ENCODE results near the gene KANK3.
"Not testable (repeated sequence)": the region's sequence is repeated elsewhere in the genome, so short reads cannot be mapped to it uniquely, and the experiment has no call there.

GRCh38 chr19:8376373-8376974 is 33.4 kb upstream of the KANK3 start:
- TF ChIP-seq SRF (CRISPR knock-in tag; IDR thresholded peaks at IDR 0.05); LEF1 (IDR thresholded peaks at IDR 0.05); CCNT2 (IDR thresholded peaks at IDR 0.05; ENCODE audit: borderline replicate concordance, extremely low read depth, insufficient read length, low read depth, low read length); HMGXB4 (CRISPR knock-in tag; IDR thresholded peaks at IDR 0.05); HDAC6 (IDR thresholded peaks at IDR 0.05; ENCODE audit: low read depth, low read length); ZBTB40 (IDR thresholded peaks at IDR 0.05); ZBTB40 (CRISPR knock-in tag; IDR thresholded peaks at IDR 0.05): not testable (repeated sequence)

All from K562 (cell line).